IPS DF 4.7 (cell line): ENCODE data around the gene BCAM.
A peak's percentile ranks its signal among the peaks of the same experiment; 100 is the strongest.
"Not testable (repeated sequence)": the region's sequence is repeated elsewhere in the genome, so short reads cannot be mapped to it uniquely, and the experiment has no call there.

Experiments used
- DNase-seq: peaks from one replicate; pipeline ENCODE4 v3.0.0-alpha.2; 2013; ENCODE audit warnings: low spot score; ENCODE audit errors: extremely low read depth

Gene BCAM, protein sequence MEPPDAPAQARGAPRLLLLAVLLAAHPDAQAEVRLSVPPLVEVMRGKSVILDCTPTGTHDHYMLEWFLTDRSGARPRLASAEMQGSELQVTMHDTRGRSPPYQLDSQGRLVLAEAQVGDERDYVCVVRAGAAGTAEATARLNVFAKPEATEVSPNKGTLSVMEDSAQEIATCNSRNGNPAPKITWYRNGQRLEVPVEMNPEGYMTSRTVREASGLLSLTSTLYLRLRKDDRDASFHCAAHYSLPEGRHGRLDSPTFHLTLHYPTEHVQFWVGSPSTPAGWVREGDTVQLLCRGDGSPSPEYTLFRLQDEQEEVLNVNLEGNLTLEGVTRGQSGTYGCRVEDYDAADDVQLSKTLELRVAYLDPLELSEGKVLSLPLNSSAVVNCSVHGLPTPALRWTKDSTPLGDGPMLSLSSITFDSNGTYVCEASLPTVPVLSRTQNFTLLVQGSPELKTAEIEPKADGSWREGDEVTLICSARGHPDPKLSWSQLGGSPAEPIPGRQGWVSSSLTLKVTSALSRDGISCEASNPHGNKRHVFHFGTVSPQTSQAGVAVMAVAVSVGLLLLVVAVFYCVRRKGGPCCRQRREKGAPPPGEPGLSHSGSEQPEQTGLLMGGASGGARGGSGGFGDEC

DNA sequence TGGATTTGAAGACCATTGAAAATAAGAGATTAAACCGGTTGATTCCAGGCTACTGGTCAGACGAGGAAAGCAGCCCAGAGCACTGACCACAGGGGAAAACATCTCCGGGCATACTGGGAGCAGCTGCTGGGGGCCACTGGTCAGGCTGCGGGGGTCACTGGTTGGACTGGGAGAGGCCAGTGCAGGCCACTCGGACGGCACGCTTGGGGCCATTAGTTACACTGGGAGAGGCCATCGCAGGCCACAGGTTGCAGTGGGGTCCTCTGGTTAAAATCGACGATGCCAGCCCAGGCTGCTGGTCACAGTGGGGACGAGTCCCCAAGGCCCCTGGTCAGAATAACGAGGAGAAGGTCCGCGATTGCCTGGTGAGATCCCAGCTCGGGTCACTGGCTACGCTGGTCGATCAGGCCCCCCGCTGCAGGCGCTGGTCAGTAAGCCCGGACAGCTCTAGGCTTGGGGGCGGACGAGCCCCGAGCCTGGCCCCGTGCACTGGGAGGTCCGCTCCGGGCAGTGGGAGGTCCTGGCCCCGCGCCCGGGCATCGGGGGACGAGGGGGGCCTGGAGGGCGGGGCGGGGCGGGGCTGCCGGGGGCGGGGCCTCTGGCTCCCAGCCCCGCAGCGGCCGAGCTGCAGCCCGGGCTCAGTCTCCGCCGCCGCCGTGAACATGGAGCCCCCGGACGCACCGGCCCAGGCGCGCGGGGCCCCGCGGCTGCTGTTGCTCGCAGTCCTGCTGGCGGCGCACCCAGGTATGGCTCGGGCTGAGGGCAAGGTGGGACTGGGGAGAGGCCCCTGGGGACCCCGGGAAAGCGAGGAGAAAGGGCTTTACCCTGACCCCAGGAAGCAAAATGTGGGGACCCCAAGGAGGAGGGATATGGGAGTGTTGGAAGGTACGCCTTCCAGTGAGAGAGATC is at the start of gene BCAM:
Gene BCAM, plus strand, starts transcription at position 641 of the 909 bp plus-strand sequence. Its CDS starts 22 bp downstream, at position 663.
- no peak for DNase-seq

DNA sequence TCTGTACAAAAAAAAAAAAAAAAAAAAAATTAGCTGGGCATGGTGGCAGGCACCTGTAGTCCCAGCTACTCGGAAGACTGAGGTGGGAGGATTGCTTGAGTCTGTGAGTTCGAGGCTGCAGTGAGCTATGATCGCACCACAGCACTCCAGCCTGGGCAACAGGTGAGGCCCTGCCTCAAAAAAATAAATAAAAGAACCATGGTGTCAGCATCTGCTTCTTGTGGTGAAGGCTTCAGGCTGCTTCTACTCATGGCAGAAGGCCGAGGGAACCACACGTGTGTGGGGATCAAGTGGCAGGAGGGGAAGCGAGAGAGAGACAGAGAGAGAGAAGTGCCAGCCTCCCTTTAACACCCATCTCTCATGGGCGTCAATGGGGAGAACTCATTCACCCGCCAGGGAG is 46.9 kb upstream of the BCAM start:
- no peak for DNase-seq

DNA sequence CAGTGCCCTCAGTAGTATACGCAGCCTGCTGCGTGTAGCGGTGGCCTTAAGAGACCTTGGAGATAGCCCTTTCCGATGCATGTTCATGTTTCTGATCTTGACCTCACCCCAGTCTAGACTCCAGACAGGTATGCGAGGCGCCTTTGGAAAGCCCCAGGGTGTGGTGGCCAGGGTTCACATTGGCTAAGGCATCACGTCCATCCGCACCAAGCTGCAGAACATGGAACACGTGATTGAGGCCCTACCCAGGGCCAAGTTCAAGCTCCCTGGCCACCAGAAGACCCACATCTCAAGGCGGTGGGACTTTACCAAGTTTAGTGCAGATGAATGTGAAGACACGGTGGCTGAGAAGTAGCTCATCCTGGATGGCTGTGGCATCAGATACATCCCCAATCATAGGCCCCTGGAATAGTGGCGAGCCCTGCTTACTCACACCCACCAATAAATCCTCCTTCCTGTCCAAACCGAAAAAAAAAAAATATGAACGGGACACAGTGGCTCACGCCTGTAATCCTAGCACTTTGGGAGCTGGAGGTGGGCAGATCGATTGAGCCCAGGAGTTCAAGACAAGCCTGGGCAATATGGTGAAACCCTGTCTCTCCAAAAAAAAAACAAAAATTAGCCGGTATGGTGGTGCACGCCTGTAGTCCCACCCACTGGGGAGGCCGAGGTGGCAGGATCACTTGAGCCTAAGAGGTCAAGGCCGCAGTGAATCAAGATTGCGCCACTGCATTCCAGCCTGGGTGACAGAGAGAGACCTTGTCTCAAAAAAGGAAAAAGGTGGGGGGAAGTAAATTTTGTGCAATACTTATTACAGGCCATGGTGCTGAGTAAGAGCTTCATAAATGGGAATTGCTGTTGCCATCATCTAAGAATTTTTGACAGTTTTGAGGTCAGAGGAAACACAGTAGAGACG is 43.6 kb upstream of the BCAM start:
- DNase-seq, result no peak

DNA sequence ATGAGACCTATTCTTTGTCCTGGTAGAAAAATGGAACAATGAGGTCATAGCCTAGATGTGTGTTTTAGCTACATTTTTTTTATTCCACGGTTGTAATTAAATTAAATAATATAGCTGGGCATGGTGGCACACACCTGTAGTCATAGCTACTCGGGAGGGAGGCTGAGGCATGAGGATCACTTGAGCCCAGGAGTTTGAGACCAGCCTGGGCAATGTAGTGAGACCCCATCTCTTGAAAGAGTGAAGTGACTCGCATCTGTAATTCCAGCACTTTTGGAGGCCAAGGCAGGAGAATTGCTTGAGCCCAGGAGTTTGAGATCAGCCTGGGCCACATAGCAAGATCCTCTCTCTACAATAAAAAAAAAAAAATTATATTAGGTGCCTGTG is 43.0 kb upstream of the BCAM start:
- no peak for DNase-seq

DNA sequence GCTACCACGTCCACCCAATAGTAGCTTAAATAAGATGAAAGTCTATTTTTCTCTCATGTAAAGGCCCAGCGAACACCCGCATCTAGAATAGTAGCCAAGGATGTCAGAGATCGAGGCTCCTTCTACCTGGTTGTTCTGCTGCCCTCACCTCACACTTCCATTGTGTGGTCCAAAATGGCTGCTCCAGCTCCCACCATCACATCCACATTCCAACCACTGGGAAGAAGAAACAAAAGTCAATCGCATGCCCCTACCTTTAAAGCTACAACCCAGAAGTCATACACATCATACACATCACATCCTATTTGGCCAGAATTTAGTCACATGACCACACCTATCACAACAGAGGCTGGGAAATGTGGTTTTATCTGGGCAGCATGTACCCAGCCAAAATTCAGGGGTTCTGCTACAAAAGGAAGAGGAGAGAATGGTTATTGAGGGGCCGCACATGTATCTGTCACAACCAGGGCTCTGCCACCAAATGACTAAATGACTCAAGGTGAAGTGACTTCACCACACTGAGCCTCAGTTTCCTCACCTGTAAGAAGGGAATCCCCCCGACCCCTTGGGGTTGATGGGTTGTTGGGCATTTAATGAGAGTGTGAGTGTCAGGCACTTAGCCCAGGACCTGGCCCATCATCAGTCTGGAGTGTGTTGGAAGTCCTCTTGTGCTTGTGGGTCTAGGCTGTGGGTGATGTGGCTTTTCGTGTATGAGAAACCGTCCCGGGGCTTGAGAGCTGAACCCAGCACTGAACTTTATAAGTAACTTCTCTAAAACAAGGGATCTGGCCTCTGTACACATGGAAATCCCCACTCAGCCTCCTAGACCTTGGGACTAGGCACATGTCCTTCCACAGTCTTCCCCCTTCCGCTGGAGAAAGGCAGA is 41.4 kb upstream of the BCAM start:
- DNase-seq, result no peak

DNA sequence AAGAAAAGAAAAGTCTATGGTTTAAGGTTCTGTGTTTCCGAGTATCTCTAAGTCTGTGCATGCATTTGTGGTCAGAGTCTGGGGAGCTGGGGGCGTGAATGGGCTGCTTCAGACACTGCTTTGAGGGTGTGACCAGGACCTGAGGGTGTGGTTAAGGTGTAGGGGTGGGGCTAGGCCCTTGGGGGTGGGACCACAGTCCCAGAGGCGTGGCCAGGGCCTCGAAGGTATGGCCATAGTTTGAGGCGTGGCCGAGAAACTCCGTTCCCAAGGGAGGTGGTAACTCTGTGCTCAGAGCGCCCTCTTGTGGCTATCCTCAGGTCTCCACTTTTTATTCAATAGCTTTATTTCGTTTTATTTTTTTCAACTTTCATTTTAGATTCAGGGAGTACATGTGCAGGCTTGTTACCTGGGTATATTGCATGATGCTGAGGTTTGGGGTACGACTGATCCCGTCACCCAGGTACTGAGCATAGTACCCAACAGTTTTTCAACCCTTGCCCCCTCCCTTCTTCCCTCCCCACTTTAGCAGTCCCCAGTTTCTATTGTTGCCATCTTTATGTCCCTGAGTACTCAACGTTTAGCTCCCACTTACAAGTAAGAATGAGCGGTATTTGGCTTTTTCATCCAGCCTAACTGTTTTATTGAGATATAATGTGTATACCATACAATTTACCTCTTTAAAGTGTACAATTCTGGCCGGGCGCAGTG is 38.2 kb upstream of the BCAM start:
- DNase-seq, result peak; percentile 90

DNA sequence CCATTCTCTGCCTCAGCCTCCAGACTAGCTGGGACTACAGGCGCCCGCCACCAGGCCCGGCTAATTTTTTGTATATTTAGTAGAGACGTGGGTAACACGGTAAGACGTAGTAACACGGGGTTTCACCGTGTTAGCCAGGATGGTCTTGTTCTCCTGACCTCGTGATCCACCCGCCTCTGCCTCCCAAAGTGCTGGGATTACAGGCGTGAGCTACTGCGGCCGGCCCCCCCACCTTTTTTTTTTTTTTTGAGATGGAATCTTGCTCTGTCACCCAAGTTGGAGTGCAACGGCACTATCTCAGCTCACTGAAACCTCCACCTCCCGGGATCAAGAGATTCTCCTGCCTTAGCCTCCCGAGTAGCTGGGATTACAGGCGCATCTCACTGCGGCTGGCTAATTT is 36.8 kb upstream of the BCAM start:
- DNase-seq, result not testable (repeated sequence)

DNA sequence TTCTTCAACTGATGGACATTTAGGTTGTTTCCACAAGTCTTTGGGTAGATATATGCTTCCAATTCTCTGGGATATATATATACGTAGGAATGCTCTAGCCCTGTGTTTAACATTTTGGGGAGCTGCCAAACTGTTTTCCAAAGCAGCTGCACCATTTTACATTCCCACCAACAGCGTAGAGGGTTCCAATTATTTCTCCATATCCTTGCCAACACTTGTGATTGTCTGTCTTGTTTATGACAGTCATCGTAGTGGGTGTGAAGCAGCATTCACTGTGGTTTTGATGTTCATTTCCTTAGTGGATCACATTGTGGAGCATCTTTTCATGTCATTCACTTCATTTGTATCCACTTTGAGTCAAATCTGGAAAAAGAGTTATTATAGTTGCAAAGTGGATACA is 35.9 kb upstream of the BCAM start:
- DNase-seq, result no peak

DNA sequence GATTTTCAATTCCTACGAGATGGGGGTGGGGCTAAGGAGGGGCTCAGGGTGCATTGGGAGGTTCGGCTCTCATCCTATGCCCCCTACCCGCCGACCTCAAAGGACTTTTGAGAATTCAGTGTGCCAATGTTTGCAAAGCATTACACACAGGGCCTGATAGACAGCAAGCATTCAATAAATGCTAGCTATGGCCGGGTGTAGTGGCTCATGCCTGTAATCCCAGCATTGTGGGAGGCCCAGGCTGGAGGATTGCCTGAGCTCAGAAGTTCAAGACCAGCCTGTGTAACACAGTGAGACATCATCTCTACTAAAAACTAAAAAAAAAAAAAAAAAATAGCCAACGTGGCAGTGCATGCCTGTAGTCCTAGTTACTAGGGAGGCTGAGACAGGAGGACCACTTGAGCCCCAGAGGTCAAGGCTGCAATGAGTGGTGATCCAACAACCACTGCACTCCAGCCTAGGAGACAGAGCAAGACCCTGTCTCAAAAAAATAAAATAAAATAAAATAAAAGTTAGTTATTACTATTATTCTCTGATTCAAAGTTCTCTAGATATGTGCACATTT is 33.1 kb upstream of the BCAM start:
- DNase-seq, result no peak

DNA sequence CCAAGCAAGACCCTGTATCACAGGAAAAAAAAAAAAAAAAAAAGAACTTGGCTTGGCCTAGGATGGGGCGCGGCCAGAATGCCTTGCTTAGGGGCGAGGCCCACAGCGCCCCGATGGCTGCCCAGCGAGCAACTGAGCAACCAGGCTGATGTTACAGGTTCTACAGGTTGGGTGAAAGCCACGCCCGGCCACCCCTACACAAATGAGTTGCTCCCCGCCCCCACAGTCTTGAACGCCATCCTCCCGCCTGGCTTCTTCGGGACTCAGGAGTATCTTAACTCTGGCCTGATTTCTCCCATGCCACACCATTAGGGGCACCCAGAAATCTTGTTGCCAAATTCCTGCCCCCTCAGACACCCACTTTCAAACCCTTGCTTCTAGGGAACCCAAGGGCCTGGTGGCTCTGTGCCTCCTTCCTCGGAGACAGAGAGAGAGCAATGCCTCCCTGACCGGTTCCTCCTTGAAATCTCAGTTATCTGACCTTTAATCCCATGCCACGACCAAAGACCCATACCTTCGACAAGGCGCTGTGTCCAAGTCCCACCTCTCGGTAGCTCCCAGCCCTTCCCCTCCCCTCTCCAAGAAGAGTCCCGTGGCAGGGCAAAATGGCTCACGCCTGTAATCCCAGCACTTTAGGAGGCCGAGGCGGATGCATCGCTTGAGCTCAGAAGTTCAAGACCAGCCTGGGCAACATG is 32.4 kb upstream of the BCAM start:
- DNase-seq, result no peak

DNA sequence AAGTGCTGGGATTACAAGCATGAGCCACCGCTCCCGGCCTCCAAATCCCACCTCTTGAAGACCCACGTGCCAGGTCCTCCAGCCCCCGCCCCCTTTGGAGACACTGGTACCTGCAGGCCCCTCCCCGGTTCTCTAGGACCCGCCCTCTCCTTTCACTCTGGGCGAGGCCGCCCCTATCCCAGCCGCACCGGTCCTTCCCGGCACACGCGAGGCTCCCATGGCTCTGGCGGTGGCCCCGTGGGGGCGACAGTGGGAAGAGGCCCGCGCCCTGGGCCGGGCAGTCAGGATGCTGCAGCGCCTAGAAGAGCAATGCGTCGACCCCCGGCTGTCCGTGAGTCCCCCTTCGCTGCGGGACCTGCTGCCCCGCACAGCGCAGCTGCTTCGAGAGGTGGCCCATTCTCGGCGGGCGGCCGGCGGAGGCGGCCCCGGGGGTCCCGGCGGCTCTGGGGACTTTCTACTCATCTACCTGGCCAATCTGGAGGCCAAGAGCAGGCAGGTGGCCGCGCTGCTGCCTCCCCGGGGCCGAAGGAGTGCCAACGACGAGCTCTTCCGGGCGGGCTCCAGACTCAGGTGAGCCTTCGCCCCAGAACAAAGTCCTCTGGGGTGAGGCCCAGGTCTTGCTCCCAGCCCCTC is 31.1 kb upstream of the BCAM start, which contains the start of gene CBLC:
Gene CBLC, plus strand, starts transcription at position 176 of the 633 bp plus-strand sequence. Its CDS starts 42 bp downstream, at position 218.
- DNase-seq, result no peak

DNA sequence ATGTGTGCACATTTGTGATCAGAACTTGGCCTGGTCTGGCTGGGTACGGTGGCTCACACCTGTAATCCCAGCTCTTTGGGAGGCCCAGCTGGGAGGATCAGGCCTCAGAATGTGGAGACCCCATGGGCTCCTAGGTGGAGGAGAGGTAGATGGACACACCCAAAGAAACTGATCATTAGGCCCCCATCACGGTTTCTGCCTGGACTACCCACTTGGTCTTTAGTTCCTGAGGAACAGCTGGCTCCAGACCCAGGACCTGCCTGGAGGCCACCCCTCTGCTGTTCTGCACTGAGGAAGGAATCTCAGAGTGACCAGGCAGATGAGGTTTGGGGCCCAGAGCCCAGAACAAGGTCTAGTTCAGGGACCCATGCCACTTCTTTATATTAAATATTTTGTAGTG is 29.8 kb upstream of the BCAM start:
- DNase-seq, result no peak

DNA sequence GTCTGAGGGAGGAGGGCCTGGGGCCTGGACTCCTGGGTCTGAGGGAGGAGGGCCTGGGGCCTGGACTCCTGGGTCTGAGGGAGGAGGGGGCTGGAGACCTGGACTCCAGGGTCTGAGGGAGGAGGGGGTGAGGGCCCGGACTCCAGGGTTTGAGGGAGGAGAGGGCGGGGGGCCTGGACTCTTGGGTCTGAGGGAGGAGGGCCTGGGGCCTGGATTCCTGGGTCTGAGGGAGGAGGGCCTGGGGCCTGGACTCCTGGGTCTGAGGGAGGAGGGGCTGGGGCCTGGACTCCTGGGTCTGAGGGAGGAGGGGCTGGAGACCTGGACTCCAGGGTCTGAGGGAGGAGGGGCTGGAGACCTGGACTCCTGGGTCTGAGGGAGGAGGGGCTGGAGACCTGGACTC is 27.2 kb upstream of the BCAM start:
- not testable (repeated sequence) for DNase-seq

DNA sequence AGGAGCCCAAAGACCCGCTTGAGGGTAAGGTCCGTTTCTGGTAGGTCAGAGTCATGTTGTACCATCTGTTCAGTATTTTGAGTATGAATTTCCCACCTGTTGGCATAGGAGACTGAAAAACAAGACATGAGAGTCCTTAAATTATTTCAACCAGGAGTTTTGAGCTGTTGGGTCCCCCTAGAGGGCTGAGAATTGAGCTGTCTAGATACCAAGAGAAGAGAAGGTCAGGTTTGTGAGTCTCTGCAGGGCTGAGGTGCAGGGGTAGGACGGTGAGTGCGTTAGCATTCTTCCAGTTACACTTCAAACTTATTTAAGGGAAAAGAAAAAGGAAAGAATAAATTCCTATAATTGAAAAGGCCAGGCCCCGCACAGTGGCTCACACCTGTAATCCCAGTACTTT is 26.2 kb upstream of the BCAM start:
- DNase-seq, result no peak

DNA sequence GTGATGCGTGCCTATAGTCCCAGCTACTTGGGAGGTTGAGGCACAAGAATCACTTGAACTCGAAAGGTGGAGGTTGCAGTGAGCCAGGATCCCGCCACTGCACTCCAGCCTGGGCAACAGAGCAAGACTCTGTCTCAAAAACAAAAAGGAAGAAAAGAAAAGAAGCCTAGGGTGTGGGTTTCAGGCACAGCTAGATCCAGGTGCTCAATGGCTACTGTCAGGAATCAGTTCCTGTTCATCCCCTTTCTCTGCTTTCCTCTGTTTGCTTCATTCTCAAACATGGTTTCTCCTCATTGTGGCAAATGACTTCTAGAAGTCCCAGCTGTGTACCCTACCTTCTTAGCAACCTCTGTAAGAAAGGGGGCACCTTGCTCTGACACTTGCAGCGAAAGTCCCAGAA is 25.4 kb upstream of the BCAM start:
- DNase-seq, result no peak

DNA sequence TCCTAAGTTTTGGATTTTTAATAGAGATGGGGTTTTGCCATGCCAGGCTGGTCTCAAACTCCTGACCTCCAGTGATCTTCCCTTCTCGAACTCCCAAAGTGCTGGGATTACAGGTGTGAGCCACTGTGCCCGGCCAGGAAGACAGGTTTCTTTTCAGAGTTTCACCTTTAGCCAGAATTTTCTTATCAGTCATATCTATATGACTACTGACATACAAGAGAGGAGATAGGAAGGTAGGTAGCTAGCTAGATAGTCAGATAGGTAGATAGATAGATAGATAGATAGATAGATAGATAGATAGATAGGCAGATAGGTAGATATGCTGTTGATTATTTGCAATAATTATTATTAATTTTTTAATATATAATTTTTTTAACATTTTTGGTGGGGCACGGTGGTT is 23.6 kb upstream of the BCAM start:
- DNase-seq, result no peak

DNA sequence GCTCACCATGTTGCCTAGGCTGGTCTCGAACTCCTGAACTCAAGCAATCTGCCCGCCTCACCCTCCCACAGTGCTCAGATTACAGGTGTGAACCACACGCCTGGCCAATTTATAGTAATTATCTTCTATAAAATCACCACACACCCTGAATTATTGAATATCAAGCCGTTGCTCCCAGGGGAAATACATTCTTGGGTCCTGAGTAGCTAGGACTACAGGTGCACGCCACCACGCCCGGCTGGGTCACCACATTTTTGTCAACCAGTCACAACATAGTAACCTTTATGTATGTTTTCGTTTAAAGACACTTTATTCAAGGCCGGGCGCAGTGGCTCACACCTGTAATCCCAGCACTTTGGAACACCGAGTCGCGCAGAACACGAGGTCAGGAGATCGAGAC is 22.9 kb upstream of the BCAM start:
- no peak for DNase-seq

DNA sequence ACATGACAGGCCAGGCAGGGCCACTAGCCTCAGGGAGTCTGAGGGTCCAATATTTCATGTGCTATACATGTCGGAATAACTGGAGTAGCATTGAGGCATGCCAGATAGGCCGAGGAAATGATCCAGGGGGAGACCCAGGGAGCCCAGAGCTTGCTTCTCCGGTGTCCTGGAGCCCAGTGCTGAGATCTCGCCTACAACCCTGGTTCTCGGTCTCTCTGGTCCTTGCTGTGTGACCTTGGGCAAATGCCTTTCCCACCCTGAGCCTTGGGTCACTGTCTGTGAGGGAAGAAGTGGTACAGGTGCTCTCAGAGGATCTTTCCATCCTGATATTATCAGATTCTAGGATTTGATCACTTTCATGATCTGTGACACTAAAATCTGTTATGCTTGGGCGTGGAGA is 19.9 kb upstream of the BCAM start:
- no peak for DNase-seq
